GM12878 (cell line): ENCODE measurements around the gene ARID5B. TPM values are rescaled to one million over a fixed set of nuclear protein-coding genes. Genes with fewer than 3 reads are reported as not detected.

Source experiments
- ATAC-seq: fragments of 200-7000 bp; cut with Tn5 transposase; 3 replicates; pipeline ENCODE4 v1.9.1; 2020; ENCODE audit warnings: mild to moderate bottlenecking, moderate library complexity
- BruUV-seq: library from RNA; stranded (reverse); fragments of 400-500 nt; replicated peaks from 2 replicates; lab custom pipeline; 2021; lab: Mats Ljungman, UMichigan
- CTCF ChIA-PET: fragments of 300-600 bp; sonication (Branson Sonifier 250); formaldehyde crosslinking; extraction: SDS; loops from one replicate; lab custom pipeline; 2021; ENCODE audit warnings: inconsistent platforms; lab: Yijun Ruan, JAX
- POLR2A ChIA-PET: fragments of 350-600 bp; formaldehyde crosslinking; extraction: SDS; loops from one replicate; lab custom pipeline; 2021; ENCODE audit warnings: inconsistent platforms; lab: Charles Lee
- RAD21 ChIA-PET: fragments of 300-600 bp; sonication (Branson Sonifier 250); formaldehyde crosslinking; loops from one replicate; lab custom pipeline; 2023; ENCODE audit warnings: antibody characterized with exemption; ENCODE audit not compliant: unreplicated experiment; lab: Charles Lee
- SMC1A ChIA-PET: fragments of 300-600 bp; sonication (Branson Sonifier 250); formaldehyde crosslinking; loops from one replicate; lab custom pipeline; 2023; ENCODE audit not compliant: unreplicated experiment, uncharacterized antibody; lab: Charles Lee
- DNase-seq: peaks from one replicate; pipeline ENCODE4 v3.0.0-alpha.2; 2011; ENCODE audit warnings: low read depth, low spot score
- FAIRE-seq: peaks from 3 replicates; lab custom pipeline; 2011; peaks lifted over from hg19 to GRCh38; lab: Jason Lieb, UNC
- H2AFZ ChIP-seq: 2 replicates; pipeline ENCODE4 v1.6.0; 2011; ENCODE audit warnings: low read depth, low read length, control low read depth; ENCODE audit not compliant: control insufficient read depth
- H3K27ac ChIP-seq: 2 replicates; pipeline ENCODE4 v1.5.1; 2011; ENCODE audit warnings: control low read depth; ENCODE audit not compliant: control insufficient read depth, insufficient read depth
- H3K27me3 ChIP-seq, 2 experiments: replicated peaks in 1 of 2; 2 replicates each; pipeline versions ENCODE4 v1.6.0 to v1.6.1; 2011; ENCODE audit warnings: low read length in 1 of 2; ENCODE audit not compliant: control insufficient read depth in 2 of 2, insufficient read depth in 2 of 2
- H3K36me3 ChIP-seq, 2 experiments: 2 replicates each; pipeline ENCODE4 v1.5.1; 2011; ENCODE audit warnings: low read length in 1 of 2; ENCODE audit not compliant: control insufficient read depth in 2 of 2, insufficient read depth in 2 of 2
- H3K4me1 ChIP-seq: 2 replicates; pipeline ENCODE4 v1.6.1; 2011; ENCODE audit warnings: mild to moderate bottlenecking, low read length, moderate library complexity, mixed read lengths; ENCODE audit not compliant: control insufficient read depth, insufficient read depth
- H3K4me2 ChIP-seq: 2 replicates; pipeline ENCODE4 v1.6.0; 2011; ENCODE audit warnings: control low read depth; ENCODE audit not compliant: control insufficient read depth, insufficient read depth
- H3K4me3 ChIP-seq: fragments of 200-600 bp; sonication (generic); 2 replicates; pipeline ENCODE4 v1.5.1; 2016
- H3K79me2 ChIP-seq: 2 replicates; pipeline ENCODE4 v1.6.0; 2011; ENCODE audit warnings: low read length; ENCODE audit not compliant: control insufficient read depth, insufficient read depth
- H3K9ac ChIP-seq: 2 replicates; pipeline ENCODE4 v1.8.0; 2011; ENCODE audit warnings: low read length, control low read depth, mixed read lengths; ENCODE audit not compliant: control insufficient read depth, insufficient read depth
- H3K9me3 ChIP-seq: replicated peaks from 3 replicates; pipeline ENCODE4 v1.5.1; 2011; ENCODE audit warnings: mild to moderate bottlenecking, low read length; ENCODE audit not compliant: control insufficient read depth, insufficient read depth
- H4K20me1 ChIP-seq: 2 replicates; pipeline ENCODE4 v1.6.0; 2011; ENCODE audit not compliant: control insufficient read depth, insufficient read depth
- PML ChIP-seq: IDR thresholded peaks from 2 replicates; pipeline ENCODE4 v1.6.1; 2012; ENCODE audit warnings: low read length, inconsistent platforms
- ZNF687 ChIP-seq: fragments of 450-650 bp; IDR thresholded peaks from 2 replicates; pipeline ENCODE4 v1.6.1; 2017; ENCODE audit warnings: mild to moderate bottlenecking, moderate library complexity
- ZZZ3 ChIP-seq: IDR thresholded peaks from 2 replicates; pipeline ENCODE4 v1.6.1; 2011; ENCODE audit warnings: low read depth; ENCODE audit not compliant: control insufficient read depth, insufficient read length
- WGBS: methylation state at CpG from one replicate; pipeline ENCODE4 v1.1.6; 2016; ENCODE audit warnings: low lambda C conversion rate; ENCODE audit not compliant: insufficient replicate concordance, insufficient coverage; ENCODE audit errors: missing lambda C conversion rate; 5-methylcytosine and 5-hydroxymethylcytosine counted together
- in situ Hi-C: fragments of 300-500 bp; cut with MboI; formaldehyde crosslinking; loops from 9 replicates; pipeline ENCODE4 v1.14.3; 2018; ENCODE audit warnings: mixed read lengths
- intact Hi-C: fragments of 100-400 bp; cut with micrococcal nuclease; formaldehyde crosslinking; loops from one replicate; pipeline ENCODE4 v1.14.2; 2022; ENCODE audit not compliant: unreplicated experiment
- polyA plus RNA-seq, 11 experiments: library from polyadenylated mRNA; depleted of rRNA in 4 of 11; unstranded in 6 of 11; stranded (reverse) in 5 of 11; fragments of >200 nt; fragmentation: Nextera tagmentation in 4 of 11; fragmentation: Illumina TruSeq in 1 of 11; extraction: Ambion mirVana in 4 of 11; extraction: Trizol in 1 of 11; gene quantifications; 1 replicate in 1 of 11; 2 replicates in 10 of 11; pipeline versions ENCODE4 v1.2.1 to v1.2.3, GENCODE V29; 2011 to 2016; ENCODE audit warnings: inconsistent platforms in 2 of 11, missing spikeins in 2 of 11, low read depth in 1 of 11
- total RNA-seq, 4 experiments: library from RNA; depleted of rRNA in 3 of 4; stranded (reverse); fragments of >200 nt in 3 of 4; fragmentation: Illumina TruSeq in 1 of 4; extraction: Trizol in 1 of 4; gene quantifications; 2 replicates each; pipeline versions ENCODE4 v1.2.1 to v1.2.3, GENCODE V29; 2013 to 2021

Gene ARID5B
- total and polyA plus RNA-seq, 10 of the 15 experiments (the other 5 are each of a cell fraction or from before 2014, with no cell fraction given) = 2.7 to 8.5 (median 6.1) TPM

- 0 out of 2 replicates have a peak, but pooled peaks have one; percentile 22 for TF ChIP-seq ZNF687
Measured at GRCh38 chr10:62082729-62083411, 181.4 kb downstream of the ARID5B start (continued).

GRCh38 chr10:62083412-62084267 lies 182.1 kb downstream of the ARID5B start:
- no peak for ATAC-seq
- in situ Hi-C loops (no loop called here), intact Hi-C loops (no loop called here)
- Histone ChIP-seq H3K79me2 (peaks cover 13% of the 10 kb centered on the region), H4K20me1 (no peaks in the 10 kb centered on the region), H3K36me3 (peaks cover 1 to 9% of the 10 kb centered on the region in 2 experiments; a peak in 3 of 4 replicates), H3K4me2 (peak overlapping the region; percentile 83), H3K4me1 (peaks cover 58% of the 10 kb centered on the region), H3K9me3 (no peaks in the 10 kb centered on the region), H3K27me3 (no peaks in the 10 kb centered on the region), H2AFZ (no peak overlapping the region), H3K9ac (peak overlapping the region; percentile 66), H3K27ac (peak overlapping the region; percentile 74), H3K4me3 (no peak overlapping the region)
- TF ChIP-seq PML (0 out of 2 replicates have a peak, but pooled peaks have one; percentile 16), ZZZ3 (no peak)
- CTCF ChIA-PET = interaction anchor here (1.0 to 1.6 kb wide), 3 partner anchors 45 to 161 kb away, joined by 4 to 8 read pairs (median 4); no protein-coding TSS in a partner anchor
- no peak for DNase-seq
- WGBS = 33% methylated on average over 3 of the region's 3 CpGs
- BruUV-seq = no TSS peak
- RAD21 ChIA-PET = interaction anchor here (0.6 to 1.0 kb wide), 3 partner anchors 31 to 1647 kb away, joined by 3 to 4 read pairs (median 3); no protein-coding TSS in a partner anchor
- POLR2A ChIA-PET = interaction anchor here (0.6 kb wide), 1 partner anchor 23 kb away, joined by 3 read pairs; no protein-coding TSS in a partner anchor
- SMC1A ChIA-PET = interaction anchor here (0.6 to 1.6 kb wide), 3 partner anchors 10 to 45 kb away, joined by 3 to 4 read pairs (median 3); no protein-coding TSS in a partner anchor
- no peak for FAIRE-seq
